Left lung (tissue), 10 donors: ENCODE results near the gene SWSAP1. TPM values are rescaled to one million over a fixed set of nuclear protein-coding genes. Genes with fewer than 3 reads are reported as not detected.

Experiments
- ATAC-seq: fragments of 200-7000 bp; cut with Tn5 transposase; one replicate; pipeline ENCODE4 v1.9.1; 2020; ENCODE audit warnings: moderate library complexity
- DNase-seq, 4 donors: peaks; one replicate each; pipeline ENCODE4 v3.0.0-alpha.2; 2013 to 2020
- H3K27ac ChIP-seq, 2 donors: fragments of 200-600 bp; sonication (generic) in 1 of 2; one replicate each; pipeline versions ENCODE4 v1.5.0 to v1.8.0; 2020 to 2021
- H3K27me3 ChIP-seq, 2 donors: fragments of 200-600 bp; sonication (generic) in 1 of 2; one replicate each; pipeline versions ENCODE4 v1.5.0 to v1.8.0; 2020 to 2021
- H3K36me3 ChIP-seq, 2 donors: fragments of 200-600 bp; sonication (generic) in 1 of 2; one replicate each; pipeline versions ENCODE4 v1.5.0 to v1.8.0; 2020 to 2021
- H3K4me1 ChIP-seq, 2 donors: fragments of 200-600 bp; one replicate each; pipeline ENCODE4 v1.8.0; 2021
- H3K4me3 ChIP-seq, 2 donors: fragments of 200-600 bp; sonication (generic) in 1 of 2; one replicate each; pipeline versions ENCODE4 v1.5.0 to v1.8.0; 2020 to 2021; ENCODE audit warnings: mild to moderate bottlenecking in 1 of 2
- H3K9me3 ChIP-seq, 2 donors: fragments of 200-600 bp; sonication (generic) in 1 of 2; one replicate each; pipeline versions ENCODE4 v1.5.0 to v1.8.0; 2020 to 2021
- intact Hi-C, 2 donors: fragments of 100-400 bp; cut with DNase I; formaldehyde crosslinking; loops; one replicate each; pipeline versions ENCODE4 v1.11.2 to v1.14.2; 2022
- polyA plus RNA-seq, 6 donors: library from polyadenylated mRNA; unstranded; fragments of 120-200 nt; gene quantifications; one replicate each; pipeline ENCODE4 v1.2.1, GENCODE V29; 2013; ENCODE audit not compliant: insufficient read length in 6 of 6
- total RNA-seq, 2 donors: library from RNA; stranded (reverse); fragmentation: NEBNext Ultra II Directional; extraction: Animal tissue kit (Norgen Biotek cat#: 25700); gene quantifications; one replicate each; pipeline ENCODE4 v1.2.1, GENCODE V29; 2021
- TF ChIP-seq, protein P1 (sequence below), 2 donors: fragments of 200-600 bp; sonication (generic) in 1 of 2; IDR thresholded peaks; one replicate each; pipeline versions ENCODE4 v1.5.0 to v1.8.0; 2021; ENCODE audit warnings: antibody characterized with exemption in 2 of 2
- donor health status: DM: no; HTN: yes; CAD: no.
- donor health status: DM: no; HTN: no; CAD: no.

Gene SWSAP1
- total and polyA plus RNA-seq, 8 donors, result 1.8 to 3.2 (median 2.8) TPM

DNA sequence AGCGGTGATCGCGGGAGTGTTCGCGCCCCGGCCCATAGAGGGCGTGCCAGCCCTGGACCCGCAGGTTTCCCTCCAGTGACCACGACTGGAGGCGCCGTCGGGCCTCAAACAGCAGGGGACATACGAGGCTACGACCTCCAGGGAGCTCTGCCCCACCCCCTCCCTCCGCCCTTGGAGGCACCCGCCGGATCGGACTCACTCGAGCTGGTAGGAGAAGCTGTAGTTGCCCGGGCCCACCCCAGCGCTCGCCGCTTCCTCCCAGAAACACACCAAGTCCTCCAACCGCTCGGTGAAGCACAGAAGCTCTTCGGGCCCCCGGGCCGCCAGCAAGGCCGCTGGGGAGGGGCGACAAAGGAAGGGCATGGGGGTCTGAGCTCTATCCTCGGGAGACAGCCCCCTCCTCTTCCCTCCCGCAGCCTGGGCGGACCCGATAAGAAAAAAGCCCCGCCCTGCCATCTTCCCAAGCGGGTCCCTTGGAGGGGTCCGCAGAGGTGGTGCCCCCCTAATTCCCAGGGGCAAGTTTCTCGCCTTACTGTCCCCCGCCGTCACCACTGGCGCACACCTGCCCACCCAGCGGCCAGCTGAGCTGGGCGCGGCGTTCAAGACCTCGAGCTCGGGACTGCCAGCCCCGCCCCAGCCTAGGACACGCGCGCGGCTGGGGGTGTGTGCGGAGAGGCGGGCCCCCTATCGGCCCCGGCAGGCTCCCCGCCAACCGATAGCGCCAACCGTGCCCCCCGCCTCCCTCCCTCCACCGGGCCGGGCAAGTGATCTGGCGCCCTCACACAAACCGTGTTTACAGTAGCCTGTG, 8.6 kb downstream of the SWSAP1 start:
- intact Hi-C loops, result no loop called here
- TF ChIP-seq, protein P1, sequence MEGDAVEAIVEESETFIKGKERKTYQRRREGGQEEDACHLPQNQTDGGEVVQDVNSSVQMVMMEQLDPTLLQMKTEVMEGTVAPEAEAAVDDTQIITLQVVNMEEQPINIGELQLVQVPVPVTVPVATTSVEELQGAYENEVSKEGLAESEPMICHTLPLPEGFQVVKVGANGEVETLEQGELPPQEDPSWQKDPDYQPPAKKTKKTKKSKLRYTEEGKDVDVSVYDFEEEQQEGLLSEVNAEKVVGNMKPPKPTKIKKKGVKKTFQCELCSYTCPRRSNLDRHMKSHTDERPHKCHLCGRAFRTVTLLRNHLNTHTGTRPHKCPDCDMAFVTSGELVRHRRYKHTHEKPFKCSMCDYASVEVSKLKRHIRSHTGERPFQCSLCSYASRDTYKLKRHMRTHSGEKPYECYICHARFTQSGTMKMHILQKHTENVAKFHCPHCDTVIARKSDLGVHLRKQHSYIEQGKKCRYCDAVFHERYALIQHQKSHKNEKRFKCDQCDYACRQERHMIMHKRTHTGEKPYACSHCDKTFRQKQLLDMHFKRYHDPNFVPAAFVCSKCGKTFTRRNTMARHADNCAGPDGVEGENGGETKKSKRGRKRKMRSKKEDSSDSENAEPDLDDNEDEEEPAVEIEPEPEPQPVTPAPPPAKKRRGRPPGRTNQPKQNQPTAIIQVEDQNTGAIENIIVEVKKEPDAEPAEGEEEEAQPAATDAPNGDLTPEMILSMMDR (IDR thresholded peaks at IDR 0.05), result peak; percentile 63 to 77
- Histone ChIP-seq H3K27ac (no peak overlapping the region), H3K9me3 (no peaks in the 10 kb centered on the region), H3K4me3 (peak overlapping the region; percentile 38 to 51), H3K4me1 (peaks cover 19 to 74% of the 10 kb centered on the region in 2 donors), H3K27me3 (peaks cover 0 to 27% of the 10 kb centered on the region in 2 donors), H3K36me3 (no peaks in the 10 kb centered on the region)
- peak; percentile 32 for ATAC-seq
- peak in 2 of 4 donors; percentile 74 to 94 for DNase-seq

DNA sequence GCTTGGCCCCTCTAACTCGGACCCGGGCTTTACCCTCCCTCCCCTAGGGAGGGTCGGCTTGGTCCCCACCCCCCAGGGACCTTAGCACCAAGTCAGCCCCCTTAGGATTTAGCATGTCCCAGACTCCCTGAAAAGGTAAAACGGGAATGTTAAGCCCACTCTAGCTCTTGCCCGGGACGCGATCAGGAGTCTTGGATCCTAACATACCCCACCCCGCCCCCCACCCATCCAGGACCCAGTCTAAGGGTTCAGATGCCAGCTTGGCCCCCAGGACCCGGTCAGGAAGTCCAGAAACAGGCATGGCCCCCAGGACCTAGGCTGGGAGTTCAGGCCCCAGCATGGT, 9.2 kb downstream of the SWSAP1 start:
- Histone ChIP-seq H3K27ac (peak overlapping the region; percentile 44 to 45), H3K4me1 (peaks cover 19 to 68% of the 10 kb centered on the region in 2 donors), H3K36me3 (no peaks in the 10 kb centered on the region), H3K4me3 (peak overlapping the region; percentile 38 to 51), H3K27me3 (peaks cover 0 to 27% of the 10 kb centered on the region in 2 donors), H3K9me3 (no peaks in the 10 kb centered on the region)
- intact Hi-C loops, result no loop called here
- TF ChIP-seq, protein P1 (IDR thresholded peaks at IDR 0.05), result no peak
- ATAC-seq (no peak), DNase-seq (no peak)

DNA sequence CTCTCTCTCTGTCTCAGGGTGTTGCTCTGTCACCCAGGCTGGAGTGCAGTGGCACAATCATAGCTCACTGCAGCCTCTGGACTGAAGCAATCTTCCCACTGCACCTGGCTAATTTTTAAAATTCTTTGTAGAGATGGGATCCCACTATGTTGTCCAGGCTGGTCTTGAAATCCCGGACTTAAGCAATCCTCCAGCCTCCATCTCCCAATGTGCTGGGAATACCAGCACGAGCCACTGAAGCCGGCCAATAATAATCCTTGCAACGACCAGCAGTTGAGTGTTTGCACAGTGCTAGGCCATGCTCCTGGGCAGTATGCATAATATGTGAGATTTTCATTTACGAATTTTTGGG, 10.3 kb downstream of the SWSAP1 start:
- Histone ChIP-seq H3K9me3 (no peaks in the 10 kb centered on the region), H3K4me1 (peaks cover 19 to 57% of the 10 kb centered on the region in 2 donors), H3K36me3 (no peaks in the 10 kb centered on the region), H3K27me3 (peaks cover 0 to 27% of the 10 kb centered on the region in 2 donors), H3K4me3 (no peak overlapping the region), H3K27ac (no peak overlapping the region)
- TF ChIP-seq, protein P1 (IDR thresholded peaks at IDR 0.05), result no peak
- intact Hi-C loops, result no loop called here
- no peak for ATAC-seq
- no peak for DNase-seq

DNA sequence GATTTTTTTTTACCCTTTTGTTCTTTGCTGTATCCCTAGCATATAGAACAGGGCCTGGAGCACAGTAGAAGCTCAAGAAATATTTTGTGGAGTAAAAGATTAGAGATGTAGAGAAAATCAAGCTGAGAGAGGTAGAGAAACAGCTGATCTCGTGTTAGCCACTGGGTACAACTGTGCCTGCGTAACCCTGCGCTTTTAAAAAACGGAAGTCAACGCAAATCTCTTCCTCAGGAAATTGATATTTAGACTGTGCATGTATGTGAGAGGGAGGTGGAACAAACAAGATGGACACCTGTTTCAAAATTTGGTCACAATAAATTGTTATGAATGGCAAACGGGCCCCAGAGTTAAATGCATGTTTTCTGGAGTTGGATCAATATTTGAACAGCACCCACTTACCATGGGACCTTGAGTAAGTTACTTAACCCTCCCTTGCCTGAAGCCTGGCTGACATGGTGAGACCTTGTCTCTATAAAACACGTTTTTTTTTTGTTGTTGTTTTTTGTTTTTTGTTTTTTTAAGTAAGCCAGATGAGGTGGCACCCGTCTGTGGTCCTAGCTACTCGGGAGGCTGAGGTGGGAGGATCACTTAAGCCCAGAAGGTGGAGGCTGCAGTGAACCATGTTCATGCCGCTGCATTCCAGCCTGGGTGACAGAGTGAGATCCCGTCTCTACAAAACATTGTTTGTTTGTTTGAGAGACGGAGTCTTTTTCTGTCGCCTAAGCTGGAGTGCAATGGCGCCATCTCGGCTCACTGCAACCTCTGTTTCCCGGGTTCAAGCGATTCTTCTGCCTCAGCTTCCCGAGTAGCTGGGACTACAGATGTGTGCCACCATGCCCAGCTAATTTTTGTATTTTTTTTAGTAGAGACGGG, 12.9 kb downstream of the SWSAP1 start:
- H3K27ac ChIP-seq, result peak overlapping the region in 1 of 2 donors; percentile 53
- TF ChIP-seq, protein P1 (IDR thresholded peaks at IDR 0.05), result no peak
- intact Hi-C loops, result no loop called here

DNA sequence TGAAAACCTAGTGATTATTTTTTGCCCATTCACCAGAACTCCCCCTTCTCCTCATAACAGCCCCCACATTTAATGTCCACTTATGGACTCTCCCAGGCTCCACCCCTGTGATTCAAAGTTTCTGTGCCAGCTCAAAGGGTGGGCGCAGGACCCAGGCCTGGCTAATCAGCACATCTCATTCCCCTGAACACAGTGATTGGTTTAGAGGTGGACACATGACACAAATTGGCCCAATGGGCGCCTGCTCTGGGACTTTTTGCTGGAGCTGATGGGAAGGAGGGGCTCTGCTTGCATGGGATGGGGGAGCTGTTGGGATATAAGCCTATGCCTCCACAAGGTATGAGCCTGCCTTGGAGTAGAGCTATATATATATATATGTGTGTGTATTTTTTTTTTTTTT, 15.9 kb downstream of the SWSAP1 start:
- H3K9me3 ChIP-seq, result peaks cover 0 to 10% of the 10 kb centered on the region in 2 donors
- no peak overlapping the region for H3K4me3 ChIP-seq
- no peaks in the 10 kb centered on the region for H3K36me3 ChIP-seq
- H3K27ac ChIP-seq, result no peak overlapping the region
- ATAC-seq (no peak), DNase-seq (no peak)
- peaks cover 0 to 15% of the 10 kb centered on the region in 2 donors for H3K4me1 ChIP-seq
- TF ChIP-seq, protein P1 (IDR thresholded peaks at IDR 0.05), result no peak
- intact Hi-C loops, result no loop called here
- H3K27me3 ChIP-seq, result no peaks in the 10 kb centered on the region

More for the DNA sequence above, 12.9 kb downstream of the SWSAP1 start:
- H3K27me3 ChIP-seq, result peaks cover 0 to 19% of the 10 kb centered on the region in 2 donors
- H3K9me3 ChIP-seq, result peaks cover 0 to 10% of the 10 kb centered on the region in 2 donors
- peaks cover 13 to 36% of the 10 kb centered on the region in 2 donors for H3K4me1 ChIP-seq
- no peaks in the 10 kb centered on the region for H3K36me3 ChIP-seq
- ATAC-seq (no peak), DNase-seq (no peak)
- no peak overlapping the region for H3K4me3 ChIP-seq
